ENCODE measurements around the gene TMEM37. TPM values are rescaled to one million over a fixed set of nuclear protein-coding genes. Genes with fewer than 3 reads are reported as not detected.

The TMEM37 gene
- total and polyA plus RNA-seq, 2 of the 8 experiments (the other 6 are each of a cell fraction or from before 2014, with no cell fraction given): 11.0 to 16.2 TPM

GRCh38 chr2:119417908-119418307 is 13.7 kb upstream of the TMEM37 start:
- Histone ChIP-seq H3K4me1 (replicated peaks in 1 of 4; ENCODE audit: control insufficient read depth in 3 of 4, insufficient read depth in 4 of 4, low read length in 3 of 4) (no peaks in the 10 kb centered on the region), H3K27ac (ENCODE audit: low read depth, low read length) (no peak overlapping the region), H4K20me1 (replicated peaks in 1 of 2; ENCODE audit: control insufficient read depth in 1 of 2, insufficient read depth in 2 of 2, low read length in 2 of 2) (no peaks in the 10 kb centered on the region), H3K4me3 (ENCODE audit: extremely low read depth in 1 of 4, insufficient read depth in 2 of 4, low read depth in 3 of 4, low read length in 4 of 4) (no peak overlapping the region), H3K9ac (replicated peaks in 1 of 4; ENCODE audit: extremely low read depth in 1 of 4, low read depth in 3 of 4, low read length in 3 of 4) (no peak overlapping the region), H2AK5ac (ENCODE audit: low read depth, low read length) (no peak overlapping the region), H2AFZ (ENCODE audit: low read length) (no peak overlapping the region), H3K18ac (ENCODE audit: extremely low read depth, low read length) (no peak overlapping the region), H3K23me2 (ENCODE audit: low read depth, low read length) (no peaks in the 10 kb centered on the region), H3K9me3 (ENCODE audit: insufficient read depth in 2 of 2, low read depth in 1 of 2, low read length in 1 of 2) (peaks cover 10 to 15% of the 10 kb centered on the region in 2 experiments; a peak in 3 of 4 replicates), H3K27me3 (replicated peaks in 1 of 4; ENCODE audit: control insufficient read depth in 3 of 4, extremely low read depth in 1 of 4, insufficient read depth in 3 of 4, low read length in 3 of 4) (no peaks in the 10 kb centered on the region), H3K36me3 (ENCODE audit: control insufficient read depth in 2 of 4, insufficient read depth in 4 of 4, low read length in 3 of 4) (no peaks in the 10 kb centered on the region), H3K79me2 (ENCODE audit: control insufficient read depth in 1 of 2, insufficient read depth in 2 of 2, low read length in 2 of 2) (no peaks in the 10 kb centered on the region), H2BK20ac (ENCODE audit: low read length) (no peak overlapping the region), H3K14ac (ENCODE audit: insufficient read length) (no peak overlapping the region), H3K56ac (replicated peaks; ENCODE audit: insufficient read length, low read depth, low read length) (no peak overlapping the region), H2BK5ac (ENCODE audit: low read depth, low read length) (no peak overlapping the region), H2BK120ac (replicated peaks; ENCODE audit: low read depth, low read length) (no peak overlapping the region), H2BK12ac (ENCODE audit: low read depth, low read length) (no peak overlapping the region), H4K91ac (replicated peaks; ENCODE audit: insufficient read length, low read length) (no peak overlapping the region), H4K8ac (ENCODE audit: extremely low read depth, insufficient read depth, low read length) (no peak overlapping the region), H4K5ac (ENCODE audit: insufficient read length, low read depth, low read length) (no peak overlapping the region), H3K4ac (replicated peaks; ENCODE audit: insufficient read length, low read depth, low read length) (no peak overlapping the region), H3K4me2 (ENCODE audit: insufficient read depth in 1 of 2, low read depth in 2 of 2, low read length in 2 of 2) (no peak overlapping the region), H3K23ac (ENCODE audit: insufficient read length) (no peak overlapping the region), H2BK15ac (ENCODE audit: low read length) (no peak overlapping the region), H3K79me1 (ENCODE audit: low read depth, low read length) (no peaks in the 10 kb centered on the region)
- no peak for DNase-seq (ENCODE audit: low read depth in 1 of 2, low spot score in 2 of 2)
- TF ChIP-seq BCL11A (IDR thresholded peaks at IDR 0.05; ENCODE audit: low read depth in 2 of 2, low read length in 2 of 2) (no peak), CTBP2 (IDR thresholded peaks at IDR 0.05; ENCODE audit: borderline replicate concordance, insufficient read depth, insufficient read length, low read length) (no peak), SIRT6 (IDR thresholded peaks at IDR 0.05; ENCODE audit: low read length) (no peak), FOSL1 (IDR thresholded peaks at IDR 0.05; ENCODE audit: insufficient read depth, low read depth, low read length) (no peak), BACH1 (IDR thresholded peaks at IDR 0.05; ENCODE audit: low read length) (no peak), RXRA (IDR thresholded peaks at IDR 0.05; ENCODE audit: insufficient read depth, low read depth, low read length) (no peak), POLR2A (IDR thresholded peaks at IDR 0.05; ENCODE audit: control extremely low read depth in 1 of 2, low read depth in 2 of 2, low read length in 2 of 2) (no peak), JUND (IDR thresholded peaks at IDR 0.05; ENCODE audit: low read length) (no peak), SIN3A (conservative IDR thresholded peaks at IDR 0.05 in 1 of 2, IDR thresholded peaks at IDR 0.05 in 1 of 2; ENCODE audit: low read depth in 1 of 2, low read length in 2 of 2) (no peak), BRCA1 (IDR thresholded peaks at IDR 0.05; ENCODE audit: low read depth, low read length) (no peak), EGR1 (IDR thresholded peaks at IDR 0.05; ENCODE audit: borderline replicate concordance, low read depth, low read length) (no peak), RFX5 (IDR thresholded peaks at IDR 0.05; ENCODE audit: borderline replicate concordance, low read depth, low read length) (no peak)
- CTCF ChIA-PET (ENCODE audit: partially characterized antibody): no interaction called here
- WGBS, 2 experiments (ENCODE audit: extremely low coverage in 1 of 2, insufficient coverage in 1 of 2, insufficient read length in 1 of 2, insufficient replicate concordance in 2 of 2, low coverage in 1 of 2, low lambda C conversion rate in 2 of 2, missing lambda C conversion rate in 1 of 2): 81% methylated on average over 6 of the region's 6 CpGs; no CpG with 5 or more reads in 1 of the 2 experiments
- no peak for FAIRE-seq
- POLR2A ChIA-PET (ENCODE audit: partially characterized antibody): interaction anchor here (1.2 kb wide), 1 partner anchor 12 kb away, joined by 4 read pairs; no protein-coding TSS in a partner anchor
